HG02943 (cell line): Measurements from ENCODE around the gene PSME3IP1.

Source experiments
- ATAC-seq: cut with Tn5 transposase; IDR thresholded peaks from one replicate; pipeline ENCODE4 v1.9.1; 2021; ENCODE audit warnings: mild to moderate bottlenecking, low read depth, moderate library complexity; ENCODE audit not compliant: unreplicated experiment

PSME3IP1 gene

GRCh38 chr16:57104706-57105105 lies 81.1 kb downstream of the PSME3IP1 start:
- no peak for ATAC-seq

- ATAC-seq = no peak
Measured at GRCh38 chr16:57102888-57103851, 82.7 kb downstream of the PSME3IP1 start.
